NCI-H345 treated with DMSO at 0.1 percent for 48 hours (cell line): ENCODE data around the gene FGFBP1.

ENCODE experiments used
- DNase-seq: peaks from one replicate; lab custom pipeline; 2025; ENCODE audit not compliant: unreplicated experiment; lab: John Stamatoyannopoulos, UW

FGFBP1 gene

DNA sequence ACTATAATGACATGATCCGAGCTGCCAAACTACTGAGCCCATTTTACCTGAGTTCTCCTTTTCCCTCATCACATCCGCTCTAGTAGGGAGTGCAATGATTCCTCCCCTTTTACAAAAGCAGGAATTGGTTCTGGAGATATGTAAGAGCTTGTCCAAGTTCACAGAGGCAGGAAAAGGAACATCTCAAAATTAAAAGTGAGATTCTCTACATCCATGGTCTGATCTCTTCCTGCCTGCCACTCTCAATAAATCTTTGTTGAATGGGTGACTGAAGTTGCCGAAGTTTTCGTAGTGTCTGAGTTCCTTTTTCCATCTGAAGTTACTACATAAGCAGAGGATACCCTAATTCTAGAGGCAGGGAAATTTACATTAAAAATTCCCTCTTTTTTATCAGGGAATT lies at the start of gene FGFBP1:
FGFBP1 (minus strand) TSS at position 101 of the 400 bp plus-strand sequence. CDS start 2,108 bp downstream, outside the sequence.
- DNase-seq: no peak

DNA sequence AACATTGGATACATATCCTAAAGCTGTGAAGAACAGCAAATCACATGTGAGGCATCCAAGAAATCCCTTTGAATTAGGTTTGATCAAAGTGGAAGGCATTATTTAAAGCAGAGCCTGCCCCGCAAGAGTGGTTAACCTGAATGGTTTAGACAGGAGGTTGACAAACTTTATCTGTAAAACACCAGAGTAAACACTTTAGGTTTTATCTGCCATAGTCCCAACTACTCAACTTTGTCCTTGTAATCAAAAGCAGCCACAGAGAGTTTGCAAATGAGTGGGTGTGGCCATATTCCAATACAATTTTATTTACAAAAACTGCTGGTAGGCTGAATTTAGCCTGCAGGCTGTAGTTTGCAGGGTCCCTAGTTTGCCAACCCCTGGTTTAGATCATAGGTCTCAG lies 49.7 kb upstream of the FGFBP1 start:
- no peak for DNase-seq

DNA sequence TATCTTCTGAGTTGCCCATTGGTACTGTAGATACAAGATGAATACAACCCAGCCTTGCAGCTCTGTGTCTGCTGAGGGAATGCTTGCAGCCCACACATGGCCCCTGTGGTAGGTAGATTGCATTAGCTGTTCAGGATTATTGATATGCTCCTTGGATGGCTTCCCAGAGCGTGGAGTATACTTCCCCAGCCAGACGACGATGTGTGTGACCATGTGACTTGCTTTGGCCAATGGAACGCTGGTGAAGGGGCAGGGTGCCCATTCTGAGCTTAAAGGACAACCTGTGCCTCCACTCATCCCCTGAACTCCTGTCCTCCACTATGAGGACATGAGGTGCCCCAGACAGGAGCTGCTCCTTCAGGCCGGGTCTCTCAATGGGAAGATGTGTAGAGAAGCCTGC lies 48.4 kb upstream of the FGFBP1 start:
- DNase-seq: no peak

DNA sequence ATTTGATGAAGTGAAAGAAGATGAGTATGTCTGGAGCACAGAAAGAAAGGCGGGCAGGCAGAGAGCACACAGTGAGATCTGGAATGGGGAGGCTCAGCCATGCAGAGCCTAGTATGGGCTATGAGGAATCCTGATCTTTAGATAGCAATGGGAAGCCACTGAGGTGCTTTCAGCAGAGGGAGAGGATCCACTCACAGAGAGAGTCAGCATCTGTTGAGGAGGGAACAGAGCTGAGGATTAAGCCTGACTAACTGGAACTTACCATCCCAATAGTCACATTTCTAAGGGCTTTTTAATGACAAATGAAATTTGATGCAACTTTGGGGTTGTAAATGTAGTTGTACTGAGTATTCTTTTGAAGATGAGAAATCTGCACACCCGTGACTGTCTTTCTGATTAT lies 45.1 kb upstream of the FGFBP1 start:
- no peak for DNase-seq

DNA sequence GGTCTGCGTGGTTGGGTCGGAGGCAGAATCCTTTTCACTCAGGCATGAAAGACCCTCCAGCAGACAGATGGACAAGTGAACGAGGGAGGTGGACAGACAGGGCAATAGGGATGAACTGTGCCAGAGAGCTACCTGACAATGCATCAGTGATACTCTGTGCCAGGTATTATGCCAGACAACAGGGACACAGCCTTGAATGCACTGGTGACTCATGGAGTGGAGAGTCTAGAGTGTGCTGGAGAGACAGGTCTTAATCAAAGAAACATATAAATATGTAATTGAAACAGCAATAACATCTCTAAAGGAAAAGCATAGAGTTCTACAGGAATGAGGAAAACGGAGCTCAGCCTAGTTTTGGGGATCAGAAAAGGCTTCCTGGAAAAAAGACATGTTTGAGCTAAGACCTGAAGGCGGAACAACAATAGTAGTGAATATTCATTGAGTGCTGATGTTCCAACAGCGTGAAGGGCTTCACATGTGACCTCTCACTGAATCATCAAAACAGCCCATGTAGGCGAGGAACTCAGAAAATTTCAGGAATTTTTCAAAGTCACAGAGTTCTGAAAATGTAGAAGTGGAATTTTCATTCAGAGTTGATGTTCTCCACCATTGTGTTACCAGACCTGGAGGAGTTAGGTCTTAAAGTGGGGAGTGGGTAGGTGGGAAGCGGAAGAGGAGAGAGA lies 44.4 kb upstream of the FGFBP1 start:
- no peak for DNase-seq

DNA sequence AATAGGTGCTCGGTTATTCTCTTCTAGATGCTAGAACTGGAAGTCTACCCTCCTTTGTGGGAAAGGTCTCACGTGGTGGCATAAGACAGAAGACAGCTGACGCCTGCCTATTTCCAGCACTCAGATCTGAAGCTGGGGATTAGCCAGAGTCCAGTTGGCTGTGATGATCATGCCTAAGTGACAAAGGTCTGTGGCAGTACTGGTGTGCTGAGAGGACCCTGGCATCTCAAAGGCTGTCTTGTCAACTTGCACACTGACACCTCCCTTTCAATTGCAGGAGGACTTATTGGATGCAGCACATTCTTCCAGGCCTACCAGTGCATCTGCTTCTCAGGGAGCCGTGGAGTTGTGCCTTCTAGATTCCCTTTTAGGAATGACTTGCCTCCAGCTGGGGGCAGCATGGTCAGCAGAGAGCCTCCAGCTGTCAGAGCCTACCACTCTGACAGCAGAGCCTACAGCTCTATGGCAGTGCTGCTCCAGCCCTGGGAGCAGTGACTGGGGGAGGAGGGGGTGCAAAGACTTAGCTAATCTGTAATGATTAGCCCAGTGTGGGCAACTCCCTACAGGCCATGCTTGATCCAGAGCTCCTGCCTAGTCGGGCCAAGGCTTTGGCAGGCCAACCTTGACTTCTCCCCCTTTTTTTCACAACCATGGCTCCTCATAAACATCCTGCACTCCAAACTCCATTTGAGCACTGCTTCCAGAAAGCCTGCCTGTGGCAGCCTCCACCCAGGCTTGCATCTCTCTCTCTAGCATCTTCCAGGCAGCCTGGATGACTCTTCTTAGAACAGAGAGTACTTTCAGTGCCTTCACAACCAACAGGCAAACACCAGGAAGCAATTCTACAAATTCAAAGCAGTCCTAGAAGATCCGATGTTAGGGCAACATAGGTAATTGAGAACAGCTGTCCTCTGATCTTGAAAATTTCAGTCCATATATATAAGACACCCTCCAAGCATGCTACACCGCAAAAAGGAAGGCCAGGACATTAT lies 38.2 kb upstream of the FGFBP1 start:
- DNase-seq: no peak

DNA sequence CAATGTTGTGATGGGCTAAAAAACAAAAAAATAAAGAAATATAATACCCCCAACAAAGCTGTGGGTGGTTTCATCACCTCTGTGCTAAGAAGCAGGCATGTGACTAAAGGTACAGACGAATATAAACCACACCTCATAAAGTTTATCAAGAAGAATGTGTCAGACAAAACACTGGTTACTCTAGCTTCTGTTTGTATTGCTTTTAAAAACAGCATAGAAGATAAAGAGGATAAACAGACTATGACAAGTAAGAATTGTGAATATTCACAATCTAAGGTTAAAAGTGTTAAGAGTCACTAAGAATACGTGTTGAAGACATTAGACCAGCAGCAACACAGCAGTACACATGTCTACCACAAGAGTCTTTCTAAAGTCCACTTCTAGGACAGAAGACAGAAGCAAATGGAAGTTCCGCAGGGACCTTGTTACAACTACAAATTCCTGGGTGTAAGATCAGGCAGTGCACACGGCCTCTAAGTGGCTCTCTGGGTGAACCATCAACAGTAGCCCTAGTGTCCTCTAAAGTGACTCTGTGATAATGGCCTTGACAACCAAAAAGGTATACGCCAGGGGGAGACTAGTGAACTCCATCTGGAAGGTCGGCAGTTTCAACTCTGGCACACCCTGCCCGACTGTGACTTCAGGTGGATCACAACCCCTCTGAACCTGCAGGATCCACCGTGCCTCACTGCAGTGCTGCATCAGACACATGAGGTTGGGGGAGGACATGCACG lies 32.7 kb upstream of the FGFBP1 start:
- no peak for DNase-seq

DNA sequence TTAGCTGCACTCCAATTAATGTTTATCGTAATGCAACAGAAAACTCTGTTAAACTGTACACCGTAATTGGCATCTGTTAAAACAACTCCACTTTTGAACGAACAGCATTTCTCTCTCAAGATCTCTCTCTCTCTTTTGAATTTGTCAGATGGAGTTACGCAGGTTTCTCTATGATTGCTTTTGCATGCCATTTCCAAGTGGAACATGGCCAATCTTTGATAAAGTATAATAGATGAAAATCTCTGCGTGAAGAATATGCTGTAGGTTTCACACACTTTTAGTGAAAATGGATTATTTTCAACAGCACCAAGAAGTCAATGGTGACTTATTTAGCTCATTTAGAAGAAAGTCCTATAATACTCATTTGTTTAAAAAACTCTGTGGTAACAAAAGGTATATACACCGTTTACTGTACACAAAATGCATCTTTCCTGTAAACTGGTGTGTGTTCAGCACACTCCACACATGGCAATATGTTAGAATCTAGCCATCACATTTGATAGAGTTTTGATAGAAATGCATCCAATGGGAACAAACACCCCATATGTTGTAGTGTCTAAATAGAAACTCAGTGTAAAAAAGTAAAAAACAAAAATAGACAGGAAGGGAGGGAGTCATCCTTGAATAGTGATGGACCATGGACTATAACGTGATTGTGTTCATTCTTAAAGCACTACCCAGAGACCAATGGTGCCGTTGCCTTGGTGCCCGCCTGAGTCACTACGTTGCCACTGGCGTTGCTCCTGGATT lies 30.2 kb upstream of the FGFBP1 start:
- no peak for DNase-seq

DNA sequence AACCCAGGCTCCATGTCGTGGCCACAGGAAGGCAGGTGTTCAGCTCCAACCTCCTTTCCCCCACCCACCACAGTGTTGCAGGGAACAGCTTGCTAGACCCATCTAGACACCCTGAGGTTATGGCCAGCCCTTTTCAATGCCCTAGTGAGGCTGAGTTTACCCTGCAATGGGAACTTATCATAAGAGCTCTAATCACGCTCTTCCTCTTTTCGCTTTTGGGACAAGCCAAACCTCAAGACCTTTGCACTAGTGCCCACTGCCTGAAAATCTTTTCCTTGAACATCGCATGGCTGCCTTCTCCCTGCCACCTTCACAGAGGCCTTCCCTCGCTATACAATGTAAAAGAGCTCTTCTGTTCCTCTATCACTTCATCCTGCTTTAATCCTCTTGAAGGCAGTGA lies 26.8 kb upstream of the FGFBP1 start:
- DNase-seq: no peak

DNA sequence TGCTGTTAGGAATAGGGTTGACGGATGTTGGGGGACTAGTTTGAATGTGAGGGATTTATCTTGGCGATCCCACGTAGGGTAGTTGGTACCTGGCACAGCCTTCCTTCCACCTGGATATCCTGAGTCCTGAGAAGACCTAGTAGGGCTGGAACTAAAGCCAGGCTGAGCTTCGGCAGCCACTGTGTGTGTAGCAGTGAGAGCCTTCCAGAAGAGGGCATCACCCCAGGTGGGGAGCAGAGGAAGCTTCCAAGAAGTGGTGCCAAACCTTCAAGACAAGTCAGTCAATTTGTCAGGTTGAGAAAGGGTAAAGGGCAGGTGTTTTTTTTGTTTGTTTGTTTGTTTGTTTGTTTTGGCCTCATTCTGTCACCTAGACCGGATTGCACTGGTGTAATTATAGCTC lies 25.6 kb upstream of the FGFBP1 start:
- DNase-seq: no peak

DNA sequence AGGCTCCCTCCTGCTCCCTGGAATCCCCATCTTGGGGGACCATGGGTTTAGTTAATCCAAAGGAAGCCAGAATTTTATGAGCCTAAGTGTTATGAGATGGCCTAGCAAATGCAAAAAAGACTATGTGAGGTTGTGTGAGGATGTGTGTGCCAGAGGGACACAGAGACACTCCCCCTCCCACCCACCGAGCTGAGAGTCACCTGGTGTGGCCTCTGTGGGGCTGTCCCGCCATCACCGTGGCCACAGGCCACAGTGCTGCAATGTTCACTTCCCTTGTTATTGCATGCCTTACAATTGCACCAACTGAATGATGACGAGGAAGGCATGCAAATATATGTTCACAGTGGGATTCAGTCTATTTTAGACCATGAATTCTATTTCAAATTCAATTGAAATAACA lies 25.0 kb upstream of the FGFBP1 start:
- DNase-seq: no peak

DNA sequence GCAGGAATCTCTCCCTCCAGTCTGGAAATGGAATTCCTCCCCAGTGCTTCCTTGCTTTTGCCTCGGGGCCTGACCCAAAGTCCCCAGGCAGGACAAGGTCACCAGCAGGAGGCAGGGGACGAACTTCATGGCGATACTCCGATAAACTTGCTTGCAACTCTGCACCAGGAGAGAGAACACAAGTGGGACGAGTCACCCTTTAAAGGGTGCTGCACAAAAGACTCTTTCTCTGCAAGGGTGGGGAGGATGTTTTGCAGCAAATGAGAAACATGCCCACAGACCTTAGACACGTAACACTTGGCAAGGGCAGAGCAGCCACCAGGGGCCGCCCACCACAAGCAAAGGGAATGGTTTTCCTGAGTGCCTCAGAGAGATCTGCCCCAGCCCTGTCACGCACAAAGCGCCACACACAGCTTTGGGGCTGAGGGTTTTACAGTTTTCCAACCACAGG lies 24.5 kb upstream of the FGFBP1 start, which contains the start of gene FGFBP2:
FGFBP2 (minus strand) TSS at position 175 of the 451 bp plus-strand sequence; CDS start at position 129, 46 bp downstream.
- no peak for DNase-seq

DNA sequence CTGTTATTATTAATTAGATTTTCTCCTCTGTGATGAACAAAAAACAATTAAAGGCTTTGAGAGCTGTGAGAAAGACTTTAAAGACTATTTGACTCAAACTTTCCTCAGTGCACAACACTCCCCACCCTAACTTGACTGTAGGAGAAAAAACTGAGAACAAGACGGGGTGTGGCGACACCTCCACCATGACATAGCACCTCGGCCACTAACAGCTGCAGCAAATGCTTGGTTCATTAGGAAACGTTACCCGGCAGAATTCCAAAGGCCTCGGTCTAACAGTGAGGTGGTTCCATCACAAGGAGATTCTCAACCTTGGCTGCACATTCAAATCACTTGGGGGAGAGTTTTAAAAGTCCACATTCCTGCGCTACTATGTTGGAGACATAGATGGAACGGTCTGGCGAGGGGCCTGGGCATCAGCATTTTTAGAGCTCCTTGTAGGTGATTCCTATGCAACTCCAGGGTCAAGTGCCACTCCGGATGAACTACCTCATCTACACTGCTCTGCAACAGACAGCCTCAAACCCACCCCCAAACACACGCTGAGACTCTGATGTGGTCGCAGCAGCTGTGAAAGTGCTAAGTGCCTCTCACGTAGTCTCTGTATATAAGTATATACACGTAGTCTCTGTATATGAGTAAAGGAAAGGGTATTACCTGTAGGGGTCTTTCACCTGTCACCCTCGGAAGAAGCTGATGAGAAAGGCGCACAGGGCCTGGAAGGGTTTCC lies 23.4 kb upstream of the FGFBP1 start:
- DNase-seq: no peak

DNA sequence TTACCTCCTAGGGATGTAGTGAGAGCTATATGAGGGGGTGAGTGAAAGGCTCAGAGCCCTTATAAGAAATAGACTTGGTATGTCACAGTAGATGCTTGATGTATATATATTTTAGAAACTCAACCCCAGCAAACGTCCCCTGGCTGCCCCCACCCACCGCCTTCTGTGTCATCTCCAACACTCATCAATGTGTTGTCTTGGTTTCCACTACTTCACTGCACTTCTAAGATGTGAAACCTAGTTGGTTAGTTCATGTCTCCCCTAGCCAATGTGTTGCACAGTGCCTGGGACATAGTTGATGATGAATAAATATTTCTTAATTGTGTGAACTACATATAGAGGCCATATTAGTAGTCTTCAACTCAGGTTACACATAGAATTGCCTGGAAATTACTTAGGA lies 20.0 kb upstream of the FGFBP1 start:
- DNase-seq: no peak

DNA sequence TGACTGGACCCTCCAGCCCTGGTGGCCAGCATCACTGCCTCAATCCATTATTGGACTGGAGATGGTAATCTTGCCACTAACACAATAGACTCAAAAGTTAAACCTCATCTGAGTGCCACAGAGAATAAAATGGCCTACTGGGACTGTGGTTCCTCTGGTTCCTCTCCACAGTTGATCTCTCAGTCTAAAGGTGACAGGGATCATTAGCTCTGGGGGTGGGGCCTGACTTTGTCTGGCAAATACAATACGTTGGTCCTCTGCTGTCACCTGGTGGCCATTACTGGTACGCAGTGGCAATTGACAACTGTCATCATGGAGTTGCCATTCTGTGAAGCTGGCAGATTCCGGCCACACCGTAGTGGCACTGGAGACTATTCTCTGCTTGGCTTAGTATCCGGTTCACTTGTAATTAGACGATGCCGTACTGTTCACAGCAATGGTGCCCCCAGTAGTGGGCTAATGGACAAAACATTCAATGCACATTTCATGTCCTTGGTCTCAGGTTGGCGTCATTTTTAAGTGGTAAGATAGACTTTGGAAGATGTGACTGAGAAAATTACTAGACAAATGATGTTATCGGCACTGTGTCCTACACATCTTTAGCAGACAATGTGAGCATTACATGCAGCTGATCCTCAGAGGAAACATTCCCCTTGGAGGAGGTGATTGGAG lies 17.8 kb upstream of the FGFBP1 start:
- DNase-seq: peak; percentile 33

DNA sequence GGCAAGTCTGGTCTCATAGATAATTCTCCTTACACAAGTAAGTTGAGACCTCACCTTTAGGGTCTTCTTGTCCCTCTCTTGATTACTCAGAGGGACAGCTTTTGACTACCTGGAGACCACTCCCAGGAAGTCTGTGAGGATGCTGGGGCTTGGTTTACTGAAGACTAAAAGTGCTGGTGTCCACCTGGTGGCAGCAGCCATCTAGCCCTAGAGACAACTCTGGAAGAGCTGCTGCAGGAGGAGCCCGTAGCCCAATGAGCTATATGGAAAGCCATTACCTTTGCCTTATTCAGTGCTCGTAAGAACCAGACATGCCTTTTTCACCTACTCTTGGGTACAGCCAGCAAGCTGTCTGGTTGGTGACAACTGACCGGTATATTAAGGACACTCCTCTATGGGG lies 17.1 kb upstream of the FGFBP1 start:
- DNase-seq: no peak

DNA sequence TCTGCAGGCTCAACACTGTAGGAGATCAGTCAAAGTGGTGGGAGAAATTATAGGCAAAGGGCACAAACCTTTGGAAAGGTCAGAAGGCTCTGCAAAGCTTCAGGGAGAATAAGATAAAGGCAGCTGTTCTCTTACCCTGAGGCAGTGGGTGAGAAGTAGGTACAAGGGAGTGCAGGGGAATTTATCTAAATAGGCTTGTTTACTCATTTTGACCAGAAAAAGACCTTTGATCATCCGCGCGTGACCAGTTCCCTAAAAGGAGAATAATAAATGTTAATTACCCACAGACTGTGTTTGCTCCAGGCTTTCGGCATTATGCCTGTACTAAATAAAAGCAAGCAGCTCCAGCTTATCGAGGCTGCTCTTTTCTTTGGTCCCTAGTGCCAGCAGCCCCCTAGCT lies 15.1 kb upstream of the FGFBP1 start:
- DNase-seq: no peak

DNA sequence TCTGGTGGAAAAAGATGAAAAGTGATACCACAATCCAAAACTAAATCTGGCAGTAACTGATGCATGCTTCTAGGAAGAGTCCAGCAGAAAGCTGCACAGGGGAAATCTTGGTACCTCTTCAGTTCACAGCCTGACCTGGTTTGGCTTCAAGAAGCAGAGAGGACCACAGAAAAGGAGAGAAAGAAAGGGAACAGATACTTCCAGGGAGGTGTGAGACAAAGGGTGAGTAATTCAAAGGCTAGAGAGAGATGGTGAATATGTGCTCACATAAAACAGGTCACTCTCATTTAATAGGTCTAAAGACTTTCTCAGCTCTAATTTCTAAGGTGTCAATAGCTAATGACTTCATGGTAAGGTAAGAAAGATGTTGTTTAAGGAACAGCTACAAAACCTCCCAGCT lies 13.2 kb upstream of the FGFBP1 start:
- no peak for DNase-seq

DNA sequence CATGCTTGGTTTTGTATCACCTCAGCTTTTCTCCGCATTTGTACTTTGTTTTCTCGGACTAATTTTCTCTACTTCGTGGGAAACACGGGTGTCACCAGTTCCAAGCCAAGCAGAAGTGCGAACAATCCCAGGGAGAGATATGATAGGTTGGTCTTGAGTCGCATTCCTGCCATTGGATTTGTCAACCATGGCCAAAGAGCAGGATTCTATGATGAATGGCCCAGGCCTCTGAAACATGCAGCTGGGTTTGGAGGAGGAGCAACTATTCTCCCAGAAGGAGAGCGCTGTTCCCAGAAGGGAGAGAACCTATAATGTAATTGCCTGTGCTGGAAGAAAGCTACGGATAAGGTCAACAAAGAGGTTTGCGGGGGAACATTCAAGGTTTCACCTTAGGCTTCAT lies 10.3 kb upstream of the FGFBP1 start:
- DNase-seq: no peak
